ENCODE data around the gene SLC6A8.

SLC6A8 gene

DNA sequence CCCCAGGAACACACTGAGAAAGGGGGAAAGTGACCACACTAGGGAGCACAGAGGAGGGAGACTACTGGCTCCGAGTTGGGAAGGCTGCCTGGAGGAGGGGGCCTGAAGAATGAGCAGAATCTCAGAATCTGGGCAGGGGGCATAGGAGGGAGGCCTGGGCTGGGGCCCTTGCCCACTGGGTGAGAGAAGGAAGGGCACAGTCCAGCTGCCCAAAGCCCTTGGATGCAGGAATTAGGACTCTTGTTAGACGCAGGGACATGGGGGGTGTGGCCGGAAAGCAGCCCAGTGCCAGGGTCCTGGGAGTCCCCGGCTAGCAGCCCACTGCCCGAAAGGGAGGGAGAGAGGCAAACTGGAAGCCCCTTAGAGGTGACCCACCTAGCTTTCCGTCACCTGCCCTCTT, 42.6 kb upstream of the SLC6A8 start:
- Mint-ChIP-seq H3K27ac (no peak overlapping the region), H3K9me3 (ENCODE audit: low read depth) (no peaks in the 10 kb centered on the region), H3K4me1 (ENCODE audit: low read depth) (peaks cover 10% of the 10 kb centered on the region), H3K36me3 (no peaks in the 10 kb centered on the region), H3K27me3 (peaks cover 10% of the 10 kb centered on the region), H3K4me3 (no peak overlapping the region)

DNA sequence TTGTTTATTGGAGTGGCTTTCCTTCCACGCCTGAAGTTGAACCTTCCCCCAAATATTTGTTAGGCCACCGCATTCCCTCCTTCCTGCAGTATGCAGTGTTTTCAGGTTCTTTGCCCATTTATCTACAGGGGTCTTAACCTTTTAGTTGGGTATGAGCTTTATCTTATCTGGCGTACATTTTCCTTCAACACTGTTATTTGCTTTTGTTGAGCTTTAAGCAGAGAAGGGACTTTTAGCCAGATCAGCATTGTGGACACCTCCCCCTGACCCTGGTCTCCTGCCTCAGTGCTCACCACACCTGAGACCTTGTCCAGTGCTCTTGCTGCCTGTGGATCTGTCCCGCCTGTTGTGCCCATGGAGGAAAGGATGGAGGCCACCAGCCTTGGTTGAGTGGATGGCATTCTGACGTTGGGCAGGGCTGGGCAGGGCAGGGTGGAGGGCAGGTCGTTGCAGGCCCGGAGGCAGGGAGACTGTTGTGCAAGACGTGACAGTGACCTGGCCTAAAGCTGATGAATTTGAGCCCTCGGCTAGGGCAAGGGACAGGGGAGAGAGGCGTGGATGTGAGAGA, 41.7 kb upstream of the SLC6A8 start:
- H3K36me3 Mint-ChIP-seq = no peaks in the 10 kb centered on the region
- peaks cover 10% of the 10 kb centered on the region for H3K27me3 Mint-ChIP-seq
- no peaks in the 10 kb centered on the region for H3K9me3 Mint-ChIP-seq (ENCODE audit: low read depth)
- peaks cover 9% of the 10 kb centered on the region for H3K4me1 Mint-ChIP-seq (ENCODE audit: low read depth)
- H3K27ac Mint-ChIP-seq = peak overlapping the region; percentile 66
- H3K4me3 Mint-ChIP-seq = peak overlapping the region; percentile 30

DNA sequence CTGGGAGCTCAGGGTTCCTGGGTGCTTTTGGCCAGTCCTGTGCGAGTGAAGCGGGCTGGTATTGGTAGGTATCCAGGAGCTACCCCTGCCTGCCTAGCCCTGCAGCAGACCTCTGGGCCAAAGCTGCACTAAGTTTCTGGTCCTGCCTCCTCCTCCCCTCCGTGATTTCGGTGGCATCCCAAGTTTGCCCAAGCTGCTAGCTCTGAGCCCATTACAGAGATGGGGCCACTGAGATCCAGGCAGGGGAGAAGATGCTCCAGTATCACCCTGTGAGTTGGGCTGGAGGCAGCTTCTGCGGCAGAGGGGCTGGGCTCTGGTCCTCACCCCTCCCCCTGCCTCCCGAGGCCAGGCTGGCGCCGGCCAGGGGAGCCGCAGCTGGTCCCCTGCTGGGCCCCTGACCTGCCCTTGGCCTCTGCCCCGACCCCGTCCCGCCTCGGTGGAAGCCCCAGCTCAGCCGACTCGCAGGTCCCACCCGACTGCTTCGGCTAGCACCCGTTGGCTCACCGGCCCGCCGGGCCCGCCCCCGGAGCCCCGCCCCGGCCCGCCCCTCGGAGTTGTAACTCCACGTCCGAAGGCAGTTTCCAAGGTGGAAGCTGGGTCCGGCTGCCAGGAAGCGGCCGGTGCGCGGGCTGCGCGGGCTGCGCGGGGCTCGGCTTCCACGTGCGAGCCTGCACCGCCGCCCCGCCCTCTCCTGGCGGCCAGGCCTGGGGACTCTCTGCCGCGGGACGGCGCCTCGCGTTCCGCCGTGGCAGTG, 40.9 kb upstream of the SLC6A8 start, which contains the start of gene DUSP9:
Gene DUSP9, plus strand, starts transcription at position 584 of the 754 bp plus-strand sequence. CDS start 751 bp downstream, outside the sequence.
- Mint-ChIP-seq H3K4me3 (peak within 1 kb of the TSS; percentile 30), H3K36me3 (no peaks in the 10 kb centered on the region), H3K27me3 (peaks cover 7% of the 10 kb centered on the region), H3K9me3 (ENCODE audit: low read depth) (no peaks in the 10 kb centered on the region), H3K4me1 (ENCODE audit: low read depth) (peaks cover 5% of the 10 kb centered on the region), H3K27ac (peak within 1 kb of the TSS; percentile 66)

DNA sequence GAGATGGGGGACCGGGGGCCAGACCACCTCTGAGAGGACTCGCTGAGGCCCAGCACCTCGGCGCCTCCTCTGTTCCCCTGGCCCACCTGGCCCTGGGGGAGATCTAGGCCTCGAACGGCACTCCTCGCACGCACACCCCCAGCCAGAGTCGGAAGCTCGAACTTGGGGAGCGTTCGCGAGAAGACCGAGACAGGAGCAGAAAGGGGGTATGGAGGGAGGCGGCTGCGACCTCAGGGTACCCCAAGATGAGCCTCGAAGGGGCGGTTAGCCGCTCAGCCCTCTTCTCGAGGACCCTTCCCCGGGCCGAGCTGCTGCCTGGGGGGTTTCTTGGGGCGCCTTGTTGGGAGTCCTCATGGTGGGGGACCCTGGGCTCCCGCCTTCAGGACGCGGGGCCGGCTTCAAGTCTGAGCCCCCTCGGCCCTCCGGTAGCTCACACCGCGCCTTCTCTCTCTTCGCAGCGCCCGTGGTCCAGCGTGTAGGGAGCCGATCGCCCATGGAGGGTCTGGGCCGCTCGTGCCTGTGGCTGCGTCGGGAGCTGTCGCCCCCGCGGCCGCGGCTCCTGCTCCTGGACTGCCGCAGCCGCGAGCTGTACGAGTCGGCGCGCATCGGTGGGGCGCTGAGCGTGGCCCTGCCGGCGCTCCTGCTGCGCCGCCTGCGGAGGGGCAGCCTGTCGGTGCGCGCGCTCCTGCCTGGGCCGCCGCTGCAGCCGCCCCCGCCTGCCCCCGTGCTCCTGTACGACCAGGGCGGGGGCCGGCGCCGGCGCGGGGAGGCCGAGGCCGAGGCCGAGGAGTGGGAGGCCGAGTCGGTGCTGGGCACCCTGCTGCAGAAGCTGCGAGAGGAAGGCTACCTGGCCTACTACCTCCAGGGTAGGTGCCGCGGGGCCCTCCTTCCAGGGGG, 40.0 kb upstream of the SLC6A8 start:
- Mint-ChIP-seq H3K9me3 (ENCODE audit: low read depth) (no peaks in the 10 kb centered on the region), H3K4me3 (no peak overlapping the region)

GRCh38 chrX:153648358-153649177, 39.2 kb upstream of the SLC6A8 start:
- Mint-ChIP-seq H3K4me3 (no peak overlapping the region), H3K27me3 (peaks cover 7% of the 10 kb centered on the region), H3K27ac (no peak overlapping the region), H3K36me3 (no peaks in the 10 kb centered on the region), H3K9me3 (ENCODE audit: low read depth) (no peaks in the 10 kb centered on the region), H3K4me1 (ENCODE audit: low read depth) (no peaks in the 10 kb centered on the region)

More for the DNA sequence above, 40.0 kb upstream of the SLC6A8 start:
- H3K27ac Mint-ChIP-seq = no peak overlapping the region
- peaks cover 7% of the 10 kb centered on the region for H3K27me3 Mint-ChIP-seq
- H3K4me1 Mint-ChIP-seq (ENCODE audit: low read depth) = peaks cover 4% of the 10 kb centered on the region
- H3K36me3 Mint-ChIP-seq = no peaks in the 10 kb centered on the region

- no peak overlapping the region for H3K4me3 Mint-ChIP-seq
- no peaks in the 10 kb centered on the region for H3K36me3 Mint-ChIP-seq
- no peaks in the 10 kb centered on the region for H3K4me1 Mint-ChIP-seq (ENCODE audit: low read depth)
- no peaks in the 10 kb centered on the region for H3K9me3 Mint-ChIP-seq (ENCODE audit: low read depth)
- H3K27me3 Mint-ChIP-seq = peaks cover 7% of the 10 kb centered on the region
- H3K27ac Mint-ChIP-seq = no peak overlapping the region
These were observed 38.4 kb upstream of the SLC6A8 start for GRCh38 chrX:153649178-153649914.

DNA sequence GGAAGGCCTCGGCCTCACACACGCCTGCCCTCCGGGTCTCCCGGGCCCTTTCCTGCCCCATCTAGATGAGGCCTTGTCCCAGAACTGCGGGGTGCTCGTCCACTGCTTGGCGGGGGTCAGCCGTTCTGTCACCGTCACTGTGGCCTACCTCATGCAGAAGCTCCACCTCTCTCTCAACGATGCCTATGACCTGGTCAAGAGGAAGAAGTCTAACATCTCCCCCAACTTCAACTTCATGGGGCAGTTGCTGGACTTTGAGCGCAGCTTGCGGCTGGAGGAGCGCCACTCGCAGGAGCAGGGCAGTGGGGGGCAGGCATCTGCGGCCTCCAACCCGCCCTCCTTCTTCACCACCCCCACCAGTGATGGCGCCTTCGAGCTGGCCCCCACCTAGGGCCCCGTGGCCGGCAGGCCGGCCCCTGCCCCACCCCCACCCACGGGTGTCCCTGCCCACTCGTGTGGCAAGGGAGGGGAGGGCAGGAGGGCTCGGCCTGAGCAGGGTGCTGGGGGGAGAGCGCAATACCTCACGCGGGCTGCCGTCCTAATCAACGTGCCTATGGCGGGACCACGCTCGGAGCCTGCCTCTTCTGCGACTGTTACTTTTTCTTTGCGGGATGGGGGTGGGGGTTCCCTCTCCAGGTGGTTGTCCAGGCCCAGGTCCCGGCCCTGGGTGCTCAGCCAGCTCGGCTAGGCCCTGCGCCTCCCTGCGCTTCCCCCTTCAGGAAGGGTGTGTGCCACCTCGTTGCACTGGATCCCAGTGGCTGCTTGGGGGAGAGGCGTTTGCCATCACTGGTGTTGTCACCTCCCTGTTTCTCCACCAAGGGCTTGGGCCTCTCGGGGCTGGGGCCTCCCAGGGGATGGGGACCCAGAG, 37.6 kb upstream of the SLC6A8 start:
- Mint-ChIP-seq H3K27ac (no peak overlapping the region), H3K4me1 (ENCODE audit: low read depth) (no peaks in the 10 kb centered on the region), H3K4me3 (no peak overlapping the region), H3K9me3 (ENCODE audit: low read depth) (no peaks in the 10 kb centered on the region), H3K27me3 (peaks cover 7% of the 10 kb centered on the region), H3K36me3 (no peaks in the 10 kb centered on the region)

GRCh38 chrX:153650959-153651358, 36.8 kb upstream of the SLC6A8 start:
- Mint-ChIP-seq H3K27ac (no peak overlapping the region), H3K4me3 (no peak overlapping the region), H3K9me3 (ENCODE audit: low read depth) (no peaks in the 10 kb centered on the region), H3K27me3 (peaks cover 2% of the 10 kb centered on the region), H3K36me3 (no peaks in the 10 kb centered on the region), H3K4me1 (ENCODE audit: low read depth) (no peaks in the 10 kb centered on the region)

DNA sequence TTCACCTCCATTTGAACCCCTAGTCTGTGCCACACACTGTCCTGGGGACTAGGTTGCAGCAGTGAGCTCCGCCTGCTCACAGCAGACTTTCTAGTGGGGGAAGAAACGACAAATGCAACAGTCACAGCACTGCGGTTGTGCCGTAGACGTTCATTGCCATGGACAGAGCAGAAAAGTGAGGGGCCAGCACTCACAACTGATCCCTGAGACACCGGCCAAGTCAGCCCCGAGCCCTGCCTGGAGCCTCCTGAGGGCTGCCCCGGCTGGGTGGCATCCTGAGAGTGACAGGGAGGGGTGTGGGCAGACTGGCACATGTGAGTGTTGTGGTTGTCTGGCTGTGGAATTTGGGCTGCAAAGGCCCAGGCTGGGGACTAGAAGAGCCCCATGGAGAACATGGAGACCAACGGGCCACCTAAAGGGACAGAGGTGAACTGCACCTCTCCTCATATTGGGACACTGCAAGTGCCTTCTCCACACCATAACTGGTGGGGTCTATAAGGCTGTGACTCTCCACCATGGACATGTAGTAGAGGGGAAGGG, 36.1 kb upstream of the SLC6A8 start:
- no peaks in the 10 kb centered on the region for H3K36me3 Mint-ChIP-seq
- H3K27ac Mint-ChIP-seq = no peak overlapping the region
- H3K27me3 Mint-ChIP-seq = no peaks in the 10 kb centered on the region
- no peak overlapping the region for H3K4me3 Mint-ChIP-seq
- H3K9me3 Mint-ChIP-seq (ENCODE audit: low read depth) = no peaks in the 10 kb centered on the region
- no peaks in the 10 kb centered on the region for H3K4me1 Mint-ChIP-seq (ENCODE audit: low read depth)

- no peak overlapping the region for H3K27ac Mint-ChIP-seq
- H3K4me3 Mint-ChIP-seq = no peak overlapping the region
- H3K36me3 Mint-ChIP-seq = no peaks in the 10 kb centered on the region
- no peaks in the 10 kb centered on the region for H3K4me1 Mint-ChIP-seq (ENCODE audit: low read depth)
- H3K27me3 Mint-ChIP-seq = no peaks in the 10 kb centered on the region
- no peaks in the 10 kb centered on the region for H3K9me3 Mint-ChIP-seq (ENCODE audit: low read depth)
These were observed 34.2 kb upstream of the SLC6A8 start for GRCh38 chrX:153653556-153653955.

DNA sequence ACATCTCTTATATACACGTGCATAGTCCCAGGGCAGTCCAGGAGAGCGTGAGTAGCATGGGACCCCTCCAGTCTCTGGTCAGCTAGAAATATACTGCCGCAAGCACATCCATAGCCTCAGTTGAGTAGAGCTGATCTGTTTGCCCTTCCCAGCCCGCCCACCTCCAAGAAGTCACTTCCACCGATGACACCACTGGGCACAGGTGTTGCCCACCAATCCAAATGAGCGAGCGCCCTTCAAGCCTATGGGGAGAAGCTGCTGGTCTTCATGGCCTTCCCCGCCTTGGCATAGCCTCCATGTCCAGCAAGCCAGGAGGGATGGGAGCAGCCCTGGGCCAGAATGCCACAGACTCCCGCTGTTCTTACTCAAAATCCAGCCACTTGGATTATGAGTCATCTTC, 30.6 kb upstream of the SLC6A8 start:
- H3K27ac Mint-ChIP-seq = no peak overlapping the region
- H3K27me3 Mint-ChIP-seq = peaks cover 4% of the 10 kb centered on the region
- no peak overlapping the region for H3K4me3 Mint-ChIP-seq
- H3K36me3 Mint-ChIP-seq = no peaks in the 10 kb centered on the region
- H3K4me1 Mint-ChIP-seq (ENCODE audit: low read depth) = no peaks in the 10 kb centered on the region
- no peaks in the 10 kb centered on the region for H3K9me3 Mint-ChIP-seq (ENCODE audit: low read depth)

- Mint-ChIP-seq H3K4me1 (ENCODE audit: low read depth) (no peaks in the 10 kb centered on the region), H3K4me3 (no peak overlapping the region), H3K27me3 (peaks cover 5% of the 10 kb centered on the region), H3K36me3 (no peaks in the 10 kb centered on the region), H3K9me3 (ENCODE audit: low read depth) (no peaks in the 10 kb centered on the region), H3K27ac (no peak overlapping the region)
These were observed 28.5 kb upstream of the SLC6A8 start for GRCh38 chrX:153659268-153659667.

DNA sequence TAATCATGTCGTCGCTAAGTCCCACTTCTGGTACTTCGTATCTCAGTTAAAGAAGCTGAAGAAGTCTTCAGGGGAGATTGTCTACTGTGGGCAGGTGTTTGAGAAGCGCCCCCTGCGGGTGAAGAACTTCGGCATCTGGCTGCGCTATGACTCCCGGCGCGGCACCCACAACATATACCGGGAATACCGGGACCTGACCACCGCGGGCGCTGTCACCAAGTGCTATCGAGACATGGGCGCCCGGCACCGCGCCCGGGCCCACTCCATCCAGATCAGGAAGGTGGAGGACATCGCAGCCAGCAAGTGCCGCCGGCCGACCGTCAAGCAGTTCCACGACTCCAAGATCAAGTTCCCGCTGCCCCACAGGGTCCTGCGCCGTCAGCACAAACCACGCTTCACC, 25.5 kb upstream of the SLC6A8 start:
- Mint-ChIP-seq H3K4me1 (ENCODE audit: low read depth) (no peaks in the 10 kb centered on the region), H3K36me3 (no peaks in the 10 kb centered on the region), H3K27me3 (peaks cover 5% of the 10 kb centered on the region), H3K27ac (no peak overlapping the region), H3K4me3 (peak overlapping the region; percentile 44), H3K9me3 (ENCODE audit: low read depth) (no peaks in the 10 kb centered on the region)

Data from activated naive CD8-positive, alpha-beta T cell (primary cell).